ENCODE data around the gene LSM4.

The LSM4 gene

DNA sequence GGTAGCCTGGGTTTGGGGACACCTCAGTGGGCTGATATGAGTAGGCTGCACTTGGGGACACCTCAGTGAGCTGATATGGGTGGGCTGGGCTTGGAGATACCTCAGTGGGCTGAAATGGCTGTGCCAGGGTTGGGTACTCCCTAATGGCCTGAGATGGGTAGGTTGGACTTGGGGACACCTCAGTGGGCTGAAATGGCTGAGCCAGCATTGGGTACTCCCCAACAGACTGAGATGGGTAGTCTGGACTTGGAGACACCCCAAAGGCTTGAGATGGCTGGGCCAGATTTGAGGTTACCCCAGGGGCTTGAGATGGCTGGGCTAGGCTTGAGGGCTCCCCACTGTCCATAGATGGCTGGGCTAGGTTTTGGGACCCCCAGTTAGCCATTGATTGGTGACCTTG is 60.7 kb downstream of the LSM4 start:
- in situ Hi-C loops (cut with HindIII; ENCODE audit: low sequenced_read_pairs): loop anchor here (5.0 to 10.0 kb wide), 3 partner anchors 45 to 133 kb away; partner anchors contain the start of gene LRRC25

DNA sequence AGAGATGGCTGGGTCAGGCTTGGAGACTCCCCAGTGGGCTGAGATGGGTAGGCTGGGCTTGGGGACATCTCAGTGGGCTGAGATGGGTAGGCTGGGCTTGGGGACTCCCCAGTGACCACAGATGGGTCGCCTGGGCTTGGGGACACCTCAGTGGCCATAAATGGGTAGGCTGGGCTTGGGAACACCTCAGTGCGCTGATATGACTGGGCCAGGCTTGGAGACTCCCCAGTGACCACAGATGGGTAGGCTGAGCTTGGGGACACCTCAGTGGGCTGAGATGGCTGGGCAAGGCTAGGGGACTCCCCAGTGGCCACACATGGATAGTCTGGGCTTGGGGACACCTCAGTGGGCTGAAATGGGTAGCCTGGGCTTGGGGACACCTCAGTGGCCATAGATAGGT is 61.4 kb downstream of the LSM4 start:
- in situ Hi-C loops (cut with HindIII; ENCODE audit: low sequenced_read_pairs): loop anchor here (5.0 to 10.0 kb wide), 3 partner anchors 44 to 133 kb away; partner anchors contain the start of gene LRRC25

DNA sequence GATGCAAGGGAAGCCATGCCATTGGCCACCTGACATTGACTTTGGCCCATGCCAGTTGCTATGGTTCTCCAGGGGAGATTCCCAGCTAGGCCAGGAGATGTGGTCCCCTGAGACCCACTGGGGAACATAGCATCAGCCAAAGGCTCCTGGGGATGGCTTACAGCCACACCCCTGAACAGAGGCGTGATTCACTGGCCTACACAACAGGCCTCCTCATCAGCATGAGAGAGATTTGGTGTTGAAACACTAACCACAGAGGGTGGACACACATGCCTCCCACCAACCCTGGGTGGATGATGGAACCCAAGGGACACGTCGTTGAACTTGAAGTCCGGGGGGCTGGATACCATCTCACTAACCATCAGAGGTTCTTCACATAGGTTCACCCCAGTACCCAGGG is 63.0 kb downstream of the LSM4 start:
- in situ Hi-C loops (cut with HindIII; ENCODE audit: low sequenced_read_pairs): loop anchor here (5.0 to 10.0 kb wide), 3 partner anchors 43 to 135 kb away; partner anchors contain the start of gene LRRC25

DNA sequence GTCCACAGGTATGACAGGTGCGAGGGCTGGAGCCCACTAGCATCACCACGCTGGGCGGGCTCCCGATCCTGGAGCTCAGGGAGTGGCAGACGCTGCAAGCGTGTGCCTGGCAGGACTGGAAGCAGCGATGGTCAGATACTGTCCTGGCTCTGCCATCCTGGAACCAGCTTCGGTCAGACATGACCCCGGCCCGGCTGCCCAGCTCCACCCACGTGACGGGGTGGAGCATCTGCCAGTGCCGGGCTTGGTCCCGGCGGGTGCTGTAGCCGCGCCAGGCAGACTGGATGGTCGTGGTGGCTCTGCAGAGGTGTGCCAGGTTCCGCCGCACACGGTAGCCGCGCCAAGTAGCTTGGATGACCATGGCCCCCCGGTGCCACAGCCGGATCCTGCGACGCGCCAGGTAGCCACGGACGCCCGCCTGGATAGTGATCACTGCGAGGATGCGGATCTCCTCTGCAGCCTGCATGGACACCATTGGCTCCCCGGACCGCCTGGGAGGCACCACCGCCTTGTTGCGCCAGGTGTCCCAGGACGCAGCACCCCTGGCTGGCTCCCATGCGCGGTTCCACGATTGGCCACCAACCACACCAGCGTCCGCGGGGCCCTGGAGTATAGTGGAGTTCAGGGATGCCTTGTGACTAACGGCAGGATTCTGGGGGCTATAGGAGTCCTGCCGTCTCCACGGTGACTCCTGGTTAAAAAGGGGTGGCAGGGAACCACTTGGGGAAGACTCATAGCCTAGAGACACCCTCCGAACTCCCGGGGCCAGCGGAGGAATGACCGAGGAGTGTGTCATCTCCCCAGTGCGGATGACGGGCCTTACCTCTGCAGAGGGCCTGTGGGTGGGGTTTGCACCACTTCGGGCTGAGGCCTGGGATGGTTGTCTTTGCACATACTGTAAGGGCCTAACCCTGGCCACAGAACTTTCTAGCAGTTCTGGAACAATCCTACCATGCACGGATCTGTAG is 65.1 kb downstream of the LSM4 start:
- in situ Hi-C loops (cut with HindIII; ENCODE audit: low sequenced_read_pairs): no loop called here
